ENCODE results near the gene DOCK8.
"Not testable (repeated sequence)": the region's sequence is repeated elsewhere in the genome, so short reads cannot be mapped to it uniquely, and the experiment has no call there.

The DOCK8 gene

GRCh38 chr9:227860-228259 is 13.2 kb downstream of the DOCK8 start:
- no peak for DNase-seq

GRCh38 chr9:228929-229695 is 14.4 kb downstream of the DOCK8 start:
- no peak for DNase-seq

- DNase-seq = not testable (repeated sequence)
Measured at GRCh38 chr9:231625-232024, 17.0 kb downstream of the DOCK8 start.

GRCh38 chr9:233708-234107 is 19.0 kb downstream of the DOCK8 start:
- not testable (repeated sequence) for DNase-seq

GRCh38 chr9:237141-237857 is 22.6 kb downstream of the DOCK8 start:
- DNase-seq = no peak

- DNase-seq = no peak
Measured at GRCh38 chr9:237858-238345, 23.2 kb downstream of the DOCK8 start.

GRCh38 chr9:242461-243080 is 27.9 kb downstream of the DOCK8 start:
- no peak for DNase-seq

- no peak for DNase-seq
Measured at GRCh38 chr9:248278-248961, 33.8 kb downstream of the DOCK8 start.

GRCh38 chr9:249025-249424 is 34.4 kb downstream of the DOCK8 start:
- no peak for DNase-seq

- DNase-seq = no peak
Measured at GRCh38 chr9:250039-250438, 35.4 kb downstream of the DOCK8 start.

GRCh38 chr9:250625-251024 is 36.0 kb downstream of the DOCK8 start:
- no peak for DNase-seq

GRCh38 chr9:251398-251797 is 36.7 kb downstream of the DOCK8 start:
- no peak for DNase-seq

- DNase-seq = no peak
Measured at GRCh38 chr9:253539-253938, 38.9 kb downstream of the DOCK8 start.

- no peak for DNase-seq
Measured at GRCh38 chr9:254516-254915, 39.9 kb downstream of the DOCK8 start.

GRCh38 chr9:257957-258356 is 43.3 kb downstream of the DOCK8 start:
- DNase-seq = no peak

GRCh38 chr9:259405-260404 is 45.0 kb downstream of the DOCK8 start:
- no peak for DNase-seq

- no peak for DNase-seq
Measured at GRCh38 chr9:264231-264630, 49.6 kb downstream of the DOCK8 start.

GRCh38 chr9:265209-265870 is 50.7 kb downstream of the DOCK8 start:
- no peak for DNase-seq

- no peak for DNase-seq
Measured at GRCh38 chr9:266228-266627, 51.6 kb downstream of the DOCK8 start.

- DNase-seq = no peak
Measured at GRCh38 chr9:268616-269015, 54.0 kb downstream of the DOCK8 start.

- no peak for DNase-seq
Measured at GRCh38 chr9:269081-269711, 54.5 kb downstream of the DOCK8 start.

All from HCEC 1CT (cell line).